ENCODE measurements around the gene RBFOX2. TPM values are rescaled to one million over a fixed set of nuclear protein-coding genes. Genes with fewer than 3 reads are reported as not detected.

The RBFOX2 gene
- total and polyA plus RNA-seq, 10 of the 15 experiments (the other 5 are each of a cell fraction or from before 2014, with no cell fraction given), result 0.01 to 2.7 (median 0.17) TPM; not detected in 4

GRCh38 chr22:35812600-35812999 is 216.0 kb downstream of the RBFOX2 start:
- Histone ChIP-seq H2AFZ (ENCODE audit: control insufficient read depth, low read depth, low read length) (no peak overlapping the region), H3K9ac (ENCODE audit: control insufficient read depth, insufficient read depth, low read length) (no peak overlapping the region), H3K27me3 (replicated peaks in 1 of 2; ENCODE audit: control insufficient read depth in 2 of 2, insufficient read depth in 2 of 2, low read length in 1 of 2) (no peaks in the 10 kb centered on the region), H4K20me1 (ENCODE audit: control insufficient read depth, insufficient read depth) (no peaks in the 10 kb centered on the region), H3K4me2 (ENCODE audit: control insufficient read depth, insufficient read depth) (no peak overlapping the region), H3K27ac (ENCODE audit: control insufficient read depth, insufficient read depth) (no peak overlapping the region), H3K36me3 (ENCODE audit: control insufficient read depth in 2 of 2, insufficient read depth in 2 of 2, low read length in 1 of 2) (no peaks in the 10 kb centered on the region), H3K4me3 (no peak overlapping the region), H3K9me3 (replicated peaks; ENCODE audit: control insufficient read depth, insufficient read depth, low read length) (no peaks in the 10 kb centered on the region; the same call in 2 of the 3 replicates), H3K79me2 (ENCODE audit: control insufficient read depth, insufficient read depth, low read length) (no peaks in the 10 kb centered on the region), H3K4me1 (ENCODE audit: control insufficient read depth, insufficient read depth, low read length) (no peaks in the 10 kb centered on the region)
- ChIA-PET SMC1A (ENCODE audit: uncharacterized antibody, unreplicated experiment) (no interaction called here), RAD21 (ENCODE audit: unreplicated experiment) (no interaction called here), CTCF (no interaction called here), POLR2A (no interaction called here)
- in situ Hi-C loops (cut with MboI), result no loop called here
- DNase-seq (ENCODE audit: low read depth, low spot score) (no peak), FAIRE-seq (no peak), ATAC-seq (no peak)
- no TSS peak for BruUV-seq (replicated peaks)
- WGBS (ENCODE audit: insufficient coverage, insufficient replicate concordance, low lambda C conversion rate, missing lambda C conversion rate), result 8% methylated on average over 4 of the region's 4 CpGs
- no peak for TF ChIP-seq MEF2B (IDR thresholded peaks at IDR 0.05; ENCODE audit: partially characterized antibody, poor library complexity, severe bottlenecking)
- TF ChIP-seq EP300 (IDR thresholded peaks at IDR 0.05; ENCODE audit: borderline replicate concordance in 1 of 2, control insufficient read depth in 1 of 2, low read depth in 2 of 2, low read length in 2 of 2), result no peak
- TF ChIP-seq EED (IDR thresholded peaks at IDR 0.05; ENCODE audit: low read depth), result no peak
- TF ChIP-seq NFXL1 (IDR thresholded peaks at IDR 0.05; ENCODE audit: borderline replicate concordance), result no peak
- intact Hi-C loops (cut with micrococcal nuclease; ENCODE audit: unreplicated experiment), result no loop called here

GRCh38 chr22:35811670-35812069 is 217.0 kb downstream of the RBFOX2 start:
- SMC1A ChIA-PET (ENCODE audit: uncharacterized antibody, unreplicated experiment), result no interaction called here
- POLR2A ChIA-PET, result no interaction called here
- H3K36me3 ChIP-seq (ENCODE audit: control insufficient read depth in 2 of 2, insufficient read depth in 2 of 2, low read length in 1 of 2), result no peaks in the 10 kb centered on the region
- H3K27me3 ChIP-seq (replicated peaks in 1 of 2; ENCODE audit: control insufficient read depth in 2 of 2, insufficient read depth in 2 of 2, low read length in 1 of 2), result no peaks in the 10 kb centered on the region
- H3K27ac ChIP-seq (ENCODE audit: control insufficient read depth, insufficient read depth), result no peak overlapping the region
- in situ Hi-C loops (cut with MboI), result no loop called here
- no peak overlapping the region for H2AFZ ChIP-seq (ENCODE audit: control insufficient read depth, low read depth, low read length)
- BruUV-seq (replicated peaks), result no TSS peak
- H3K4me1 ChIP-seq (ENCODE audit: control insufficient read depth, insufficient read depth, low read length), result no peaks in the 10 kb centered on the region
- no peak for FAIRE-seq
- CTCF ChIA-PET, result no interaction called here
- no peak for ATAC-seq
- H4K20me1 ChIP-seq (ENCODE audit: control insufficient read depth, insufficient read depth), result no peaks in the 10 kb centered on the region
- H3K4me2 ChIP-seq (ENCODE audit: control insufficient read depth, insufficient read depth), result no peak overlapping the region
- WGBS (ENCODE audit: insufficient coverage, insufficient replicate concordance, low lambda C conversion rate, missing lambda C conversion rate), result 17% methylated on average over 2 of the region's 3 CpGs
- H3K9ac ChIP-seq (ENCODE audit: control insufficient read depth, insufficient read depth, low read length), result no peak overlapping the region
- no peaks in the 10 kb centered on the region; the same call in 2 of the 3 replicates for H3K9me3 ChIP-seq (replicated peaks; ENCODE audit: control insufficient read depth, insufficient read depth, low read length)
- RAD21 ChIA-PET (ENCODE audit: unreplicated experiment), result no interaction called here
- DNase-seq (ENCODE audit: low read depth, low spot score), result no peak
- TF ChIP-seq USF1 (IDR thresholded peaks at IDR 0.05; ENCODE audit: borderline replicate concordance, extremely low read length, insufficient read depth, low read depth, low read length) (no peak), MLLT1 (IDR thresholded peaks at IDR 0.05) (no peak), SREBF1 (IDR thresholded peaks at IDR 0.05; ENCODE audit: low read length) (no peak)
- H3K4me3 ChIP-seq, result no peak overlapping the region
- intact Hi-C loops (cut with micrococcal nuclease; ENCODE audit: unreplicated experiment), result no loop called here
- no peaks in the 10 kb centered on the region for H3K79me2 ChIP-seq (ENCODE audit: control insufficient read depth, insufficient read depth, low read length)

Measured in GM12878 (cell line).